Stimulated activated CD4-positive, alpha-beta T cell treated with anti-CD3 and anti-CD28 coated beads, TNF-alpha, amount 100 ng/mL, for 24 hours (primary cell): ENCODE results near the gene ROBO1.

Source experiments
- DNase-seq, 3 experiments: peaks; one replicate each; pipeline ENCODE4 v3.0.0-alpha.2; 2020; ENCODE audit warnings: low read depth in 3 of 3

ROBO1 gene

DNA sequence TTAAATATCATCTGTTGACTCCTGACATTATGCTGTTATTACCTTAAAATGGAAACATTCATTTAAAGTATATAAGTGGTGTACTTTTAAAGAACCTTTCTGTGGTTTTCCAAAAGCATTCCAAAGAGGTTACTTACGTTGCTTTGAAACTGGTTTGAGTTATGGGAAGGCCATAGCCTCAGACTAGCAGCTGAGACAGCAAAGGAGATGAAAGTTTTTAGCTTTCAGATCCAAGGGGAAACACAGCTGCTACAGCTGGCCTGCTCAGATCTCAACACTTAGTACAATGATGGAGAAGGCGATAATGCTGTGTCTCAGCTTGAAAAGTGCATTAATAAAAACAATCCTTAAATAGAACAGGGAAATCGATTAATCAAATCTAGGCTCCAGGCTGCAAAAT is 921.1 kb downstream of the ROBO1 start:
- no peak for DNase-seq

- DNase-seq = no peak
Measured at GRCh38 chr3:78845605-78846004, 922.2 kb downstream of the ROBO1 start.

- no peak for DNase-seq
Measured at GRCh38 chr3:78844307-78844706, 923.5 kb downstream of the ROBO1 start.

DNA sequence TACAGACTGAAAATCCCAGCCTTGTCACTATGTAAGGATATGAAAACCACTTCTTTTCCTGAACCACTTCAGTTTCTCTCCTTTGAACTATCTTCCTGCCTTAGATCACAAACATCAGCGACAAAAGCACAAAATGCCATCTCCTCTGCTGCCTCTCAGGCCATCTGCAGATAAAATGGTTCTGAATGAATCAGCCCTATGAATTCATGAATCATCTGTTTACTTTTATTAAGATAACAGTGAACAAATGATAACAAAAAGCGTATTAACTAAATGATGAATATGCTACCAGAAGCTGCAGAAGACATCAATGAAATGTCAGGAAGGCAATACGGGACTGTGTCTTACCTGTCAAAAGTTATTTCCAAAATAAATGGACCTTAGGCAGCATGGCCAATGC is 928.1 kb downstream of the ROBO1 start:
- DNase-seq = no peak

DNA sequence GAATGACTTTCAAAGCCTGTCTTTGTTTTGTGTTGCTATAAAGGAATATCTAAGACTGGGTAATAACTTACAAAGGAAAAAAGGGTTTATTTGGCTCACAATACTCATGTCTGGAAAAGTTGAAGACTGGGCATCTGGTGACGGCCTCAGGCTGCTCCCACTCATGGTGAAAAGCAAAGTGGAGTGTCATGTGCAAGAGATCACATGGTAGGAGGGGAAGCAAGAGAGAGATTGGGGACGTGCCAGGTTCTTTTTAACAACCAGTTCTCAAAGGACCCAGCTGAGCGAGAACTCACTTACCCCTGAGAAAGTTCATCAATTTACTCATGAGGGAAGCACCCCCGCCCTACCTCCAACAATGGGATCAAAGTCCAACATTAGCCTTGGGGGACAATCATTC is 929.4 kb downstream of the ROBO1 start:
- DNase-seq = no peak

DNA sequence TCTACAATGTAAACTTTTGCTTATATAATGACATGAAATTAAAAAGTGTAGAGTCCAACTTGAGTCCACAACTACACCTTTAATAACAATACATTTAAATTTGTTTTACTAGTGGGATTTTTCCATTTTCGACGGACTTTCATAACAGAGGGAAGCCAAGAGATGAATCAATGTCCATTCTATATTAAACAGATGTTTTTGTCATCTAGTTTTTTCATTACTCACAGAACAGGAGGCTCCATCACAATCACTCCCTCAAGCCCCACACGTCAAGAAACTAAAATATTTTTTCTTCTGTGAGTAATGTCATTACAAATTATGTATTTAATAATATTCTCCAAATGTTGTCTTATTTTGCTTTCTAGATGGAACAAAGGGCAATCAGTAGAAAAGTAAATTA is 932.9 kb downstream of the ROBO1 start:
- DNase-seq = no peak

- no peak for DNase-seq
Measured at GRCh38 chr3:78832785-78833204, 935.0 kb downstream of the ROBO1 start.

DNA sequence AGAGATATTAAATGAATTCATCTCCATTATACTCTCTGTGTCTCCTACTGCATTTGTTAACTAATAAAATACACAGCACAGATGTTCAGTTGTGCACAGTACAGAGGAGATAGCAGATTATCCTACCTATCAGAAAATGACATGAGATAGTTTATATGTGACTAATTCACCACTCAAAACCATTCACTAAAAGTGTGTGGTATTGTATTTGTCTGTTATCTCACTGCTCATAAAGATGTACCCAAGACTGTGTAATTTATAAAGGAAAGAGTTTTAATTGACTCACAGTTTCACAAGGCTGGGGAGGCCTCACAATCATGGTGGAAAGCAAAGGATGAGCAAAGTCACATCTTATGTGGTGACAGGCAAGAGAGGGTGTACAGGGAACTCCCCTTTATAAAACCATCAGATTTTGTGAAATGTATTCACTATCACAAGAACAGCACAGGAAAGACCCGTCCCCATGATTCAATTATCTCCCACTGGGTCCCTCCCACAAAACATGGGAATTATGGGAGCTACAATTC is 936.3 kb downstream of the ROBO1 start:
- no peak for DNase-seq

- no peak for DNase-seq
Measured at GRCh38 chr3:78830470-78830869, 937.3 kb downstream of the ROBO1 start.

- no peak for DNase-seq
Measured at GRCh38 chr3:78827618-78828017, 940.2 kb downstream of the ROBO1 start.

GRCh38 chr3:78825858-78826215 is 942.0 kb downstream of the ROBO1 start:
- no peak for DNase-seq

DNA sequence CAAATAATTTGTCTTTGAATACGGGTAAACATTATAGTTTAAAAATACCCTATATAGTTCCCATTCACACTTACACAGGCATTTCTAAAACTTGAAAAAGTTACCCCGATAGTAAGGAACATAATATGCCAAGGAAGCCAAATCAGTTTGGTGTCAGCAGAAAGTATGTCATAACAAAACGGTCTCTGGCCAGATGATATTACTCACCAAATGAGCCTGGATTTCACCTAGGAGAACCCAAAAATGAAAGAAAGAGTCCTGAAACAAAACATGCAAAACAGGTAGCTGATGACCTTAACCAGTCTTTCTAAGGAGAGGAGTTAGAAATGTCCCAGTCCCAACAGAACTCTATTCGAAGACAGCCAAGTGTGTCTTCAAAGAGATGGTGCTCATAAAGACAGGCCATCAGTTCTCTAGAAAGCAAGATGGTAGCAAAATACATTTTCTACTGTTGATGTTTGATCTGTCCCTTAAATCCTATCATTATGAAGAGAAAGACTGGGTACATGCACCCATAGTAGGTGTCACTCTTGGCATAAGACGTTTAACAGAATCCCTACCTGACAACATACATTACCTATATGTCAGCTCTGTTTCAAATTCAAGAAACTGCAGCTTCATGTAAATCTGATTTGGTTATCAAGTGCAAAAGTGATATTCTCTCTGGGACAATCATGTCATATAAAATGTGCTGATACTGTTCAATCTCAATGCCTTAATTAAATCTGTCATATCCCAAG is 942.5 kb downstream of the ROBO1 start:
- DNase-seq = no peak

DNA sequence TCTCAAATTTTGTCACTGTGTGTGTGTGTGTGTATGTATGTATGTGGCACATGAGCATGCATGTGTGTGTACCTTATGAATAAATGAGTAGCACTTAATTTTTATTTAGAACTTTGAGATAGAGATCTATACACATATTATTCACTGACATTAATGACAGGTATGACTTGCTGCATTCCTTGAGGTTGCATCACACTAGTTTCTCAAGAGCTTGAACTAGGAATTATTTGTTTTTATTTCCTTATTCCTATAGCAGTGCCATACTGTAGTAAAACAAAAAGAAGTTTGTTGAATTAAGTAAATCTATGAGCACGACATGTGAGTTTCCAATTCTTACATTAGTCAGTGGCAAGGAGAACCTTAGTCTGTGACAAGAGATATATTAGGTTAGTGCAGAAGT is 943.9 kb downstream of the ROBO1 start:
- no peak for DNase-seq

- no peak for DNase-seq
Measured at GRCh38 chr3:78823434-78823833, 944.4 kb downstream of the ROBO1 start.

DNA sequence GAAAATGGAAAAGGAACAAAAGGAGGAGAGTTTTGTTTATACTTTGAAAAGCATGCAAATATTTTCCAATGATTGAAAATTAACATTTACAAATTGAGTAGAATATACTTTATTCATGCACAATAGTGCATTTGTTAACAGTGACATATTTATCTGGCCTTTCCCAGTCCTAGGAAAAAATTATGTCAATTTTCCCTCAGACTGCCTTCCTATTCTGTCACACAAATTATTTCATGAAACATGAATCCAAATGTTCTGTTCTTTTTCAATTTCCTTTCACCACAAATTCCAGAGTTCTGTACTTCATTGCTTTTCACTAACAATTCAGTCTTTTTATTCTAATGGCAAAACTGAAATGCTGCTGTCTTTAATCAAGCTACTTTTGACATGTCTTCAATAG is 945.1 kb downstream of the ROBO1 start:
- DNase-seq = no peak

- DNase-seq = no peak
Measured at GRCh38 chr3:78820542-78820941, 947.3 kb downstream of the ROBO1 start.

DNA sequence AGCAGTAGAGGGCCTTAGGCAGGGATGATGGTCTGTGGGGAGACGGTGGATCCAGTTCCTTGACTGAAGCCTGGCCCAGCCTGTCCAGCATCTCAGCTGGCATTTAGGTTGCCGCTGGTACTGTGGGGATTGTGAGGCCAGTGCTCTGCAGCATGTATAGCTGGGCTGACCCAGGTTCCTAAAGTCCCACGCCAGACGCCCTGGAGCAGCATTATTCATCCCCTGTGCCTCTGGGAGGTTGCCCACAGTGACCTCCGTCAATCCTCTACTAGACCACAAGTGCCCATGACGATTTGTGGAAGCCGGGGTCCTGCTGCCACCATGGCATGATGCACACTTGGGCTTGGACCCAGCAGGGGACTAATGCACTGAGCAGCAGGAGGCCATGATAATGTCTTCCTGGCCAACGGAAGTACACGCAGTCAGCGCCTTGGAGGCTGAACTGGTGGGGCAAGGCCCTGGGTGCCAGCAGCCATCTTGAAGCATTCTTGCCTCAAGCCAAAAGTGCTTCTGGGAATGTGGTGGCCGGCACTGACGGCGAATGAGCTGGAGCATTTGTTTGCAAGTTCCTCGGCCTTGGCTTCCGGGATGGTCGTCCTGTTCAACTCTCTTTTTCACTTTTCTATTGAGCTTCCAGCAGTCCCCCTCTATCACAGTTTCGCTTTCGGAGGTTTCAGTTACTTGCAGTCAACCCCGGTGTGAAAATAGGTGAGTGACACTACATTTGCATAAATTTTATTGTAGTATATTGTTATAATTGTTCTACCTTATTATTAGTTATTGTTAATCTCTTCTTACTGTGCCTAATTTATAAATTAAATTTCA is 949.4 kb downstream of the ROBO1 start:
- no peak for DNase-seq

DNA sequence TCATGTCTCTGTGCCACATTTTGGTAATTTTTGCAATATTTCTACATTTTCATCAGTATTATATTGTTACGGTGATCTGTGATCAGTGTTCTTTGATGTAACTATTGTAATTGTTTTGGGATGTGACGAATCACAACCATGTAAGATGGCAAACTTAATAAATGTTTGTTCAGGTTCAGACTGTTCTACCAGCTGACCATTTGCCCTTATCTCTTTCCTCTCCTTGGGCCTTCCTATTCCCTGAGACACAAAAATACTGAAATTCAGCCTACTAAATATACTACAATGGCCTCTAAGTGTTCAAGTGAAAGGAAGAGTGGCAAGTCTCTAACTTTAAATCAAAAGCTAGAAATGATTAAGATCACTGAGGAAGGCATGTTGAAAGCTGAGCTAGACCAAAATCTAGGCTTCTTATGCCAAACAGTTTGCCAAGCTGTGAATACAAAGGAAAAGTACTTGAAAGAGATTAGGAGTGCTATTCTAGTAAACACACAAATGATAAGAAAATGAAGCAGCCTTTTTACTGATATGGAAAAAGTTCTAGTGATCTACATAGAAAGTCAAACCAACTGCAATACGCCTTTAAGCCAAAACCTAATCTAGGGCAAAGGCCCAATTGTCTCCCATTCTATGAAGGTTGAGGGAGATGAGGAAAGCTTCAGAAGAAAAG is 952.8 kb downstream of the ROBO1 start:
- DNase-seq = no peak

DNA sequence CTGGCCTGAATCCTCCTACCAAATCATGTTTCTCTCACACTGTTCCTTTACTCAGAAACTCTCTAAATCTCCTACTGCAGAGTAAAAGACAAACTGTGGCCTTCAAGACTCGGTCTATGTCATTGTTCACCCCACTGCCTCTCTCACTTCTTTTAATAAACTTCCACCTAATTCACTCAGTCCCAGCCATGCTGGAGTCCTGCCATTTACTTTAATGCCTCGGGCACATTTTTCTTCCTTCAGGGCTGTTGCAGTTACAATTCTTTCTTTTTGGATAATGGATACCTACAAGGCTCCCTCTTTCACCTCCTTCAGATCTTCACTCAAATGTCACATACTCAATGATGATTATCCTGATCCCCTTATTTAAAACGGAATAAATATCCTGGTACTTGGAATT is 955.6 kb downstream of the ROBO1 start:
- no peak for DNase-seq

DNA sequence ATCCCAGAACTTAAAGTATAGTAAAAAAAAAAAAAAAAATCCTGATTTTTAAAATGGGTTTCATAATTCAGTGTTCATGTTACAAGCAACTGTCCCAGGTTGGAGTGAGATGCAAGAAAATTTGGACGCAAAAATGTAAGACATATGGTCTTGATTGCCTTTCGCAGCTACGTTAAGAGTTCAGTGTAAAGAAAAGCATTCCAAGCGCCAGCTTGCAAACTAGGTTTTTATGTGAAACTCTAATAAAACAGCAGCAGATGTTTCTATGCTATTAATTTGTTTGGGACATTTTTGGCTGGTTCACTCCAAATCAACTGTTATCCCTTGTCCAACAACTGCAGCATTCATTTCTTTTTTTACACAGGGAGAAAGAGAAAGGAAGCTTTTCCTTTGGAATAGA is 957.8 kb downstream of the ROBO1 start:
- no peak for DNase-seq

DNA sequence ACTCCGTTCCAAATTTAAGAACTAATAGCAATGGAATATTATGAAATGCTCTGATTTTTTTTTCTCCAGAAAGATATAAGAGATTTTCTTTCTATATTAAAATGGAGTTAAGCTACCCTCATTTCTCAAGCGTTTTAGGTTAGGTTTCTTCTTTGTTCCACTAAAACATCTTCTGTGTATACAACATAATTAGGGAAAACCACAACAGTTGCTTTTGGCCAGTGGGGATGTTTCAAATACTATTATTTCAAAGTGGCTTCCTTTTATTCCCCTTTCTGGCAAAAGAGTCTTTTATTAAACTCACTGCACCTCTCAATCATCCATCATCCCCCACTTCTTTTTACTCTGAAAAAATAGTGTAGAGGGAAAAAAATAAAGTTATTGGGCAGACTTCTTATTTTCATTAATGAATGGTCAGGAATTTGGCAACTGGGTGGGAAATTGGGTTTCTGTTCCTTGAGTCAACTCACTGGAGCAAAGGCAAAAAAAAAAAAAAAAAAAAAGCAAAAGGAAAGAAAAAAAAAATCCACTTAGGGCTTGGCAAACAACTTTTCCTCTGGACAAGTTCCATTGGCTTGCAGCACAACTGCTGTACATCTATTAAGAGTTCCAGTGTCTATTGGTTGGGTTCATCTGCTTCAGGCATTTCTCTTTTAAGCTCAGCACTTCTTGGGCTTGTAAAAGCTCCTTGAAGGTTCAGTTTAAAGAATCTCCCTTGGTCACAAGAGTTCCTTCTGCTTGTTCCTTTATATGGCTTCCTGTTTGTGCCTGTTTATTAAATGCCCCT is 963.4 kb downstream of the ROBO1 start:
- DNase-seq = no peak

DNA sequence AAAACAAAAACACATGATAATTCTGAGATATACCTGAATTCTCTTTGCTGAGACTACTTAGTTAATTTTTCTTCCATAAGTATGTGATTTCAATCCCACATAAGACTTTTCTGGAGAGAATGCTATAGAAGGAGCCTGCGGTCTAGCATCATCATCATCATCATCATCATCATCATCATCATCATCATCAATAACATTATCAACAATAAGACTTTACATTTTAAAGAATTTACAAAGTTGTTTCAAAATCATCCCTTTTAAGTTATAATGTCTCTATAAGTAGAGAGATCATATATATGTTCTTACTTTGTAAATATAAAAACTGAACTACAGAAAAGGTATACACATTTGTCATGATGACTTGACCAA is 965.3 kb downstream of the ROBO1 start:
- no peak for DNase-seq
